AG20443 (cell line): Measurements from ENCODE around the gene PRL.

Experiments
- DNase-seq: peaks from one replicate; pipeline ENCODE4 v3.0.0; 2012; ENCODE audit warnings: low spot score, mixed read lengths

The PRL gene

DNA sequence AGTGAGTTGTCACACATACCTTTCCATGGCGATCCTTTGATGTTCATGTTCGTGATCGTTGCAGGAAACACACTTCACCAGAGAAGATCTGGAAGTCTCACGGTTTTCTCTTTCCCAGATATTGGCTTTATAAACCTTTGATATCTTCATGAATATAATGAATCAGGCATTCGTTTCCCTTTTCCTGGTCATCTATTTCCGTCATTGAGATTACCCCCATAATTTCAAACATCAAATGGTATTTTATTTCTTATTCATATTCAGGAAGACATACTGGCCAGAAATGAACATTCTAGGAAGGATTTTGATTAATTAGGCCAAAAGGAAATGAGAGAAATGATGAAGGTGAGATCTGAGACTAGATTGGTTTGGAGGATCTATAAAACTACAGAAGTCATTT is at the start of gene PRL:
PRL (minus strand) TSS at position 101 of the 400 bp plus-strand sequence; CDS start at position 47, 54 bp downstream.
- no peak for DNase-seq

- no peak for DNase-seq
Measured at GRCh38 chr6:22343864-22344263, 47.0 kb upstream of the PRL start.

DNA sequence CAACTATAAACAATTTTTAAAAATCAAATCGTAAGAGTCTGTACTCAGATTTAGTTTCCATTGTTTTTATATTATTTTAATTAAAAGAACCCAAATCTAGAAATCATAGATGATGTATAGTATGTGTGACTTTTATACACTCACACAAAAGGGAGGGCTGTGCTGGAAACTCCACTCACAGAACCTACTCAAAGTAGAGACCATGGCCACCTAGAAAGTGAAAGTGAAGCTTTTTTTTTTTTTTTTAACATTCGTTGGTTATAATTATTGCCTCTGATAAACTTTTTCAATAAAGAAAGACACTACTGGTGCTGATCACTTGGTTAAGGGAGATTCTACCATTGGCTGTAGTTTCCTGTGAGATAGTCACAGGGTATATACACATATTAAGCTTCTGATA is 37.9 kb upstream of the PRL start:
- no peak for DNase-seq

GRCh38 chr6:22333802-22334201 is 37.0 kb upstream of the PRL start:
- no peak for DNase-seq

GRCh38 chr6:22332711-22333110 is 35.9 kb upstream of the PRL start:
- DNase-seq, result no peak

- DNase-seq, result no peak
Measured at GRCh38 chr6:22332216-22332615, 35.4 kb upstream of the PRL start.

DNA sequence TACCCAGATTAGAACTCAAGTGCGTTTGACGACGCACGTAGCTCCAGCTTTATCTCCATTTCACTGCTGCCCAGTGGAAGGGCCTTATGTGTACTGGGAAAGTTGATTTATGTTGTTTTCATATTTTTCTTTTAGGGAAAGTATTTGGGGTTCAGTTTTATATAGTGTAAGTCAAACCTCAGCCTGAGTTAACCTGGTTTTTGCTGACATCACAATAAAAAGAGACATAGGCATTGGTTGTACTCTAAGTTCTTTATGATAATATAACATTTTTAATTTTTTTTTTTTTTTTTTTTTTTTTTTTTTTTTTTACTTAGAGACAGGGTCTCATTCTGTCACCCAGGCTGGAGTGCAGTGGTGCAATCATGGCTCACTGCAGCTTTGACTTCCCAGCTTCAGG is 34.1 kb upstream of the PRL start:
- no peak for DNase-seq

DNA sequence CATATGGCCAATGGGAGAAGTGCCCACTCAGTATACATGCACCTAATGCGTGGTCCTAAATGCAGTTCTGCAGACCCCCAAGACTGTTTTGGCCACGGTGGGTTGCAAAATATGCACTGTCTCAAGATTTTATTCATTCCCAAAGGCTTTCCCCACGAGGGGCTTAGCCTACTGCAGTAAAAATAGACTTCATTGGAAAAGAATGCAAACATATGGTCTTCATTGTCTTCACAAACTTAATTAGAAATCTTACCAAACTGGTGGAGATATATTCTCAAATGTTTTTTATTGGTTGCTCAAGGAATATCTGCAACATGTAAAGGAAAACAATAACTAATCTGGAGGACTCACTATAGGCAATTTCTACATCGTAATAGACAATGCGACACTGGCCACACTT is 31.6 kb upstream of the PRL start:
- DNase-seq, result peak; percentile 22

- DNase-seq, result no peak
Measured at GRCh38 chr6:22327881-22328280, 31.0 kb upstream of the PRL start.

GRCh38 chr6:22326500-22326899 is 29.7 kb upstream of the PRL start:
- no peak for DNase-seq

DNA sequence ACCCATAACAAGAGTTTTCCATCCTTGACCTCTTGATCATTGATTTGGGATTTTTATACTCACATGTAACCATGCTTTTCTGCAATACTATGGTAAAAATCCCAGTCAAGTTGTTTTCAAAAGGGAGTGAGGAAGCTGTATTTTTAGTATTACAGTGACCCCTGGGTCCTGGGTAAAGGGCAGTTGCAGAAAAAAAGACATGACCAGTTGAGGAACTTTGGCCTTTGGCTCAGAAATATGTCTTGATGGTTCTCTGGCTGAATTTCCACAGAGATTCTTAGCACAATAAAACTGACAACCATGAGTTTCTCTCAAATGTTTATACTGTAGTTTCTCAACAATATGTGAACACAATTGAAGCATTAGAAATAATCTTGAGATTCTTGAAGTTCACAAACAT is 28.6 kb upstream of the PRL start:
- DNase-seq, result no peak

DNA sequence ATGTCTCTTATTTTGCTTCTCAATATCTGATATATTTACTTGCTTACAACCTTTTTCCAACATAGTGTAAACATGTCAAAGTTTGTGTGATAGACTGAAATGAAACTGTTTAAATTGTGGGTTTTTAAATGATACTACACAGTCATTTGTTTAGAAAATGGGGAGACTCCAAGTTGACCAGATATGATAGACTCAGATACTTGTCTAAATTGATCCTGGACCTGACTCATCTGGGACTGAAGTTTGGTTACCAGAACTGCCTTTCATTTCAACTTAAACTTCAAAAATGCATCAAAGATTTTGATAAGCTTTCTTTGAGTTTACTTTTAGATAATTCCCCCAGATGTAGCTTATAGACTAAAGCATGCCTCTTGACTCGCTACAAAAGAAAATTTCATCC is 27.0 kb upstream of the PRL start:
- no peak for DNase-seq

DNA sequence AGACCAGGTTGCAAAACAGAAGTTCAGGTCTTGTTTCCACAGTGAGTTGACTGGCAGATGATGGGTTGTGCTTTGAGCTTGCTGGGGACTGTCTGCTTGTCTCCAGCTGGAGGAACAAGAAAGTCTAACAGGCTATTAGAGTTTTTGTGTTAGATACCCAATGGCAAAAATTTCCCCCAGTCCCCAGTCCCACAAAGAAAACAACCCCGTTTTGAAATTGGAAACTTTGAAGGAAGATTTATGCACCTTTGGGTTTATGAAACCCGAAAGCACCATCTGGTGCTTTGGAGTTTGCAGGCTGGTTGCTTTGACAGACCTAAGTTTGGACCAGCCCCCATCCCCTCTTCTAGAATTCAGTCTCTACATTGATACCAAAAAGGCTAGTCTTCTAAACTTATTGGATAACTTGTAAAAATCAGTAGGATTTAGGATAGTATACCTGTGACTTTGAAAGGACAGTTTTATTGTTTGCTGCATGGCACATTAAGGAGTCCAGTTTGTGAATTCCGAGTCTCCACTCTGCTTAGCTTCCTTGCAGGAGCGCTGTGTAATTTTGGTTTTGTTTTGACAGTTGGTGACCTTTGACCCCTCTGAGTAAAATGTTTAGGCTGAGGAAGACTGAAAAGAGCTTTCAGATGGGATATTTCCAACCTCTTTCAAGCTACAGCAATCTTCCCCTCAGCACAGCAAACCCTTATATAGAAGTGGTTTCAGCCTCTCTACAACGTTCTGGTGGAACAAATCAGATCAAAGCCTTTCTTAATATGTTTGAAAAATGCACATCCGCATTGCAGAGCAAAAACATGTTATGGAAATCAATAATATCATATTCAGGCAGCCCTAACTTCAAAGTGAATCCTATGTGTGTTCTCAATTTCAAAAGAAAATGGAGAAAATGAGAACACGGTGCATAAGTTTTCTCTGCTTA is 25.5 kb upstream of the PRL start:
- DNase-seq, result no peak

GRCh38 chr6:22320750-22321149 is 23.9 kb upstream of the PRL start:
- DNase-seq, result peak; percentile 79

DNA sequence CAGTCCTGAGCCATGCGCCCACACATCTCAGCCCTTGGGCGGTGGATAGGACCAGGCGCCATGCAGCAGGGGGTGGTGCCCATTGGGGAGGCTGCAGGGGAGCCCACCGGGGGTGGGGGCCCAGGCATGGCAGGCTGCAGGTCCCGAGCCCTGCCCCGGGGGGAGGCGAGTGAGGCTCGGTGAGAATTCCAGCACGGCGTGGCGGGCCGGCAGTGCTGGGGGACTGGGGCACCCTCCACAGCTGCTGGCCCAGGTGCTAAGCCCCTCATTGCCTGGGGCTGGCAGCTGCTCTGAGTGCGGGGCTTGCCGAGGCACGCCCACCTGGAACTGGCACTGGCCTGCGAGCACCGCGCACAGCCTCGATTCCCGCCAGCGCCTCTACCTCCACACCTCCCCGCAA is 21.6 kb upstream of the PRL start:
- no peak for DNase-seq

DNA sequence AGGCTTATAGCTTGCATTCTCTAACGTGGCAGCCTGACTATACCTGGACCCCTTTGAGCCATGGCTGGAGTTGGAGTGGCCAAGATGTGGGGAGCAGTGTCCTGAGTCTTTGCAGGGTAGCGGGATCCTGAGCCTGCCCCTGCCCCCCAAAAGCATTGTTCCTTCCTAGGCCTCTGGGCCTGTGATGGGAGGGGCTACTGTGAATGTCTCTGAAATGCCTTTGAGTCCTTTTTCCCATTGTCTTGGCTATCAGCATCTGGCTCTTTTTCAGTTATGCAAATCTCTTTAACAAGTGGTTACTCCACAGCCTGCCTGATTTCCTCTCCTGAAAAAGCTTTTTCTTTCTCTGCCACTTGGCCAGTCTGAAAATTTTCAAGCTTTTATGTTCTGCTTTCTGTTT is 17.0 kb upstream of the PRL start:
- DNase-seq, result no peak

DNA sequence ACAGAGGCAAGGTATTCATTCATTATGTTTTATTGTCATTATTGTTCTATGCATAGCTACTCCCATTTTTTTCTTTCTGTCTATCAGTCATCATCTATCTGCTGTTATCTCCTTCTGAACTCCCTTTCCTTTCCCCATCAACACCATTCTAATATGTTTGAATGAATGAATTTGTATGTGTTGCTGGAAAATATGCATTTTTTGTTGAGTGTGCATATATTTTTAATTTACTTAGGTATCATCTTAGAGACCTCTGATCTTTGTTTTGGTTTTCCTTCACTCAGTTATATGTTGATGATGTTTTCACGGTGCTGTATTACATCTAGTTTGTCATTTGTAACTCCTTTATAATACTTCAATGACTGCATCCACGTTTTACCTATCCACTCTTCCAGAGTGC is 12.1 kb upstream of the PRL start:
- no peak for DNase-seq

DNA sequence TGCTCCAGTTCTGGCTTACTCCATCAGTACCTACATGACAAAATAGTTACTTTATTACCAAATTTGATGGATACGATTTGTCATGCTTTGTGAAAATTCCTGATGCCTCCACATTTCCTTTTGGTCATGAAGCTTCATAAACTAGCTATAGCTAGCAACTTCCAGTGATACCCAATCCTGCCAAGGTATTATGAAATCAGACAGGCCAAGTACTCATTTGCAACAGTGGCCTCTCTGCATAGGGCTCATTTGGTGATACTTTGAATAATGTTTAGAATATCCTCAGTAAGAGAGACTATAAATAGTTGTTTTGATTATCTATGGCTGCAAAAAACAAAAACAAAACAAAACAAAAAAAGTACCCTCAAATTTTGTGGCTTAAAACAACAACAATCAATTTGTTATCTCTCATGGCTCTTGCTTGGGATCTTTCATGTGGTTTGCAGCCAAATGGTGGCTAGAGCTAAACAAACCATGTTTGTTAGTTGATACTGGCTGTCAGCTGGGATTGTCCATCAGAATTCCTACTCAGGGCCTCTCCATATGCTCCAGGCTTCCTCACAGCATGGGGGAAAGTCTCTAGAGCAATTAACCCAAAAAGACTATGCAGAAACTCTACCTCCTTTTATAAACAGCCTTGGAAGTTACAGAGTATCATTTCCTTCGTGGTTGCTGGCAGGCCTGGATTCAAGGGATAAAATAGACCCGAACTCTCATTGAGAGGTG is 10.1 kb upstream of the PRL start:
- no peak for DNase-seq

GRCh38 chr6:22302838-22303237 is 6.0 kb upstream of the PRL start:
- no peak for DNase-seq

DNA sequence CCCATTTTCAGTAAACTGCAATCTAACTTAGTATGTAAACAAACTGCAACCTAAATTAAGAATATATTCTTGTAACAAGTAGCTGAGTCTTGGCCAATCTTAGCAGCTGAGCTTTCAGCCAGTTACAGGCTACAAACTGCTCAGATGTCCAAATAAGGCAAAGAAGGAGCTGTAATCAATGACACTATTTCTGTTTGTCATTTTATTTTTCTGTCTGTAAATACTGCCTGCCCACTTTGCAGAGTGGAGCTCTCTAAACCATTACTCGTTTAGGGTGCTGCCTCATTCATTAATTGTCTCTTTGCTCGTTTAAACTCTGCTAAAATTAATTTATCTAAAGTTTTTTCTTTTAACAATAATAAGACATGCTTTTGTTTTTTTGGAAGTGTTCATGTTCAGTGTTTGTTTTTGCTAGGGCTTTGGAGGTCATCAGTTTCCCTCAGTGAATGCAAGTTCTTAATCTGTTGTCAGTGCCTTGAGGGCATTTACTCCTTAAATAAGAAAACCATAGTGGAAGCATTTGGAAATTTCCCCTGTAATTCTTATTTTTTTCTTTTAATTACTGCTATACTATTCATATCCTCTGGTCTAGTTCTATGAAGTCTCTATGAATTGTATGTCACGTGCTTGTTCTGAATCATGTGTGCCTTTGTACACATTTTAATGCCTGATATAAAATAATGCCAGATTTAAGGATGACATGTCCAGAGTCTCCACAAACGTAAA is 3.6 kb upstream of the PRL start:
- DNase-seq, result no peak

GRCh38 chr6:22298475-22298890 is 1.6 kb upstream of the PRL start:
- no peak for DNase-seq

GRCh38 chr6:22296067-22296466 is 769 bp downstream of the PRL start:
- DNase-seq, result no peak

- no peak for DNase-seq
Measured at GRCh38 chr6:22295145-22295544, 1.7 kb downstream of the PRL start.
